ENCODE results near the gene FBN1. TPM values are rescaled to one million over a fixed set of nuclear protein-coding genes. Genes with fewer than 3 reads are reported as not detected.

Gene FBN1
- total and polyA plus RNA-seq, 2 donors (not counting 3 experiments of a cell fraction or from before 2014, with no cell fraction given), result 107 to 111 TPM

DNA sequence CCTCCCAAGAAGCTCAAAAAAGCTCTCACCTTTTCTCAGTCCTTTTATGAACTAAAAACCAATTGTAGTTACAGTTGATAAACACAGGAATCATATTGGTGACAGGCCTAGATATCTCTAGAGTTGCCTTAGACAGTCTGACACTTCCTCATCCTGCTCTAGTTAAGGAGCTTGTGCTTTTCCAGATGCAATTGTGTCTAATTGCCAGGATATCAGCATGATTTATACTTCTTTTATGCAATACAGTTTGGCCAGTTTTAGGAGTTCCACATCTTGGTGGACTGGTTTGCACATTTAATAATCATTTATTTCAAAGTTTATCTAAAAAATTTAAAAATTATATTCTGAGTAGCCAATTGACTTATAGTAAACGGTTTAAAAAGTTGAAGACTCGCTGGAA, 218.6 kb downstream of the FBN1 start:
- Histone ChIP-seq H4K20me1 (replicated peaks; ENCODE audit: control insufficient read depth, extremely low read depth, insufficient read depth, low read length) (no peaks in the 10 kb centered on the region), H3K36me3 (ENCODE audit: control insufficient read depth in 2 of 2, extremely low read depth in 1 of 2, insufficient read depth in 2 of 2, low read length in 2 of 2) (peaks cover 4 to 15% of the 10 kb centered on the region in 2 experiments), H3K4me2 (ENCODE audit: insufficient read depth, low read length) (no peak overlapping the region), H3K4me1 (ENCODE audit: control insufficient read depth, extremely low read depth, insufficient read depth, low read length) (peaks cover 10% of the 10 kb centered on the region), H3K79me2 (ENCODE audit: control insufficient read depth, insufficient read depth, low read length) (no peaks in the 10 kb centered on the region), H3K27me3 (ENCODE audit: control insufficient read depth in 2 of 2, insufficient read depth in 2 of 2, low read length in 2 of 2) (no peaks in the 10 kb centered on the region), H3K4me3 (replicated peaks in 1 of 3; ENCODE audit: insufficient read depth in 1 of 3, low read depth in 1 of 3, low read length in 3 of 3) (no peak overlapping the region), H3K9ac (replicated peaks; ENCODE audit: extremely low read depth, insufficient read depth, low read length) (no peak overlapping the region), H3K9me1 (replicated peaks; ENCODE audit: control insufficient read depth, extremely low read depth, insufficient read depth, low read length) (no peaks in the 10 kb centered on the region), H3K27ac (ENCODE audit: insufficient read depth, low read depth, low read length) (no peak overlapping the region), H2AFZ (ENCODE audit: low read depth, low read length) (no peak overlapping the region), H3K9me3 (replicated peaks; ENCODE audit: control insufficient read depth, insufficient read depth, low read length) (no peaks in the 10 kb centered on the region)
- dilution Hi-C loops (cut with MboI; ENCODE audit: extremely low pct_ligation_motif_present, low sequenced_read_pairs) (no loop called here), intact Hi-C loops (cut with micrococcal nuclease) (no loop called here)
- no TSS peak for BruUV-seq (replicated peaks)
- ChIA-PET CTCF (interaction anchor here (0.8 to 2.0 kb wide), 3 partner anchors 14 to 68 kb away, joined by 3 to 4 read pairs (median 3); no protein-coding TSS in a partner anchor), POLR2A (no interaction called here)
- FAIRE-seq (no peak), DNase-seq (ENCODE audit: low read depth, low spot score) (no peak)
- TF ChIP-seq GATA2 (IDR thresholded peaks at IDR 0.05; ENCODE audit: insufficient read depth, insufficient read length, low read depth, low read length), result no peak
- TF ChIP-seq CTCF (IDR thresholded peaks at IDR 0.05; ENCODE audit: extremely low read depth in 1 of 2, insufficient read depth in 1 of 2, low read depth in 1 of 2, low read length in 2 of 2), result no peak
- TF ChIP-seq MYC (IDR thresholded peaks at IDR 0.05; ENCODE audit: low read depth, low read length), result no peak
- TF ChIP-seq FOS (IDR thresholded peaks at IDR 0.05; ENCODE audit: borderline replicate concordance, insufficient read depth, low read length), result no peak
- TF ChIP-seq JUN (IDR thresholded peaks at IDR 0.05; ENCODE audit: borderline replicate concordance, insufficient read depth, insufficient read length, low read depth), result no peak
- TF ChIP-seq POLR2AphosphoS5 (IDR thresholded peaks at IDR 0.05; ENCODE audit: insufficient read depth, low read depth, low read length), result no peak
- TF ChIP-seq EZH2 (IDR thresholded peaks at IDR 0.05; ENCODE audit: borderline replicate concordance, low read depth, low read length, severe bottlenecking), result no peak
- TF ChIP-seq POLR2A (IDR thresholded peaks at IDR 0.05; ENCODE audit: low read depth, low read length), result no peak
- TF ChIP-seq, protein P1, sequence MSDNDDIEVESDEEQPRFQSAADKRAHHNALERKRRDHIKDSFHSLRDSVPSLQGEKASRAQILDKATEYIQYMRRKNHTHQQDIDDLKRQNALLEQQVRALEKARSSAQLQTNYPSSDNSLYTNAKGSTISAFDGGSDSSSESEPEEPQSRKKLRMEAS (IDR thresholded peaks at IDR 0.05; ENCODE audit: insufficient read depth, insufficient read length), result no peak

All from endothelial cell of umbilical vein (primary cell).